Cardiac fibroblast (primary cell): ENCODE results near the gene JMJD1C.
"Not testable (repeated sequence)": the region's sequence is repeated elsewhere in the genome, so short reads cannot be mapped to it uniquely, and the experiment has no call there.

ENCODE experiments used
- DNase-seq, 2 donors: peaks; one replicate each; pipeline versions ENCODE4 v3.0.0 to v3.0.0-alpha.2; 2010; ENCODE audit warnings: low read depth in 2 of 2
- H3K4me3 ChIP-seq, 2 donors: replicated peaks in 1 of 2; 1 replicate in 1 of 2; 2 replicates in 1 of 2; pipeline ENCODE4 v1.5.1; 2011; ENCODE audit warnings: low read depth in 2 of 2, low read length in 2 of 2, mild to moderate bottlenecking in 2 of 2, moderate library complexity in 1 of 2
- TF ChIP-seq, protein P1 (sequence below): IDR thresholded peaks from one replicate; pipeline ENCODE4 v1.5.1; 2011; ENCODE audit warnings: low read depth, mild to moderate bottlenecking, low read length, inconsistent platforms

JMJD1C gene

DNA sequence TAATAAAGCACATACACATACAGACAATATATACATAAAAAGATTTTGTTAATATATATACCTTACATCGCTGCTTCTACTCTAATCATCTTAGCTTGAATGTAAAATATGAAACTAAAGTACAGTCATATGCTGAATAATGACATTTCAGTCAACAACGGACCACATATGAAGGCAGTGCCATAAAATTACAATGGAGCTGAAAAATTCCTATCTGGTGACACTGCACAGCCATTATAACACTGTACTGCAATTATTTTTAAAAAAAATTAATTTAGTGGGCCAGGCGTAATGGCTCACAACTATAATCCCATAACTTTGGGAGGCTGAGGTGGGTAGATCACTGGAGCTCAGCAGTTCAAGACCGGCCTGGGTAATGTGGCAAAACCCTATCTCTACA lies 122.3 kb downstream of the JMJD1C start:
- H3K4me3 ChIP-seq: no peak overlapping the region
- no peak for DNase-seq
- TF ChIP-seq, protein P1, sequence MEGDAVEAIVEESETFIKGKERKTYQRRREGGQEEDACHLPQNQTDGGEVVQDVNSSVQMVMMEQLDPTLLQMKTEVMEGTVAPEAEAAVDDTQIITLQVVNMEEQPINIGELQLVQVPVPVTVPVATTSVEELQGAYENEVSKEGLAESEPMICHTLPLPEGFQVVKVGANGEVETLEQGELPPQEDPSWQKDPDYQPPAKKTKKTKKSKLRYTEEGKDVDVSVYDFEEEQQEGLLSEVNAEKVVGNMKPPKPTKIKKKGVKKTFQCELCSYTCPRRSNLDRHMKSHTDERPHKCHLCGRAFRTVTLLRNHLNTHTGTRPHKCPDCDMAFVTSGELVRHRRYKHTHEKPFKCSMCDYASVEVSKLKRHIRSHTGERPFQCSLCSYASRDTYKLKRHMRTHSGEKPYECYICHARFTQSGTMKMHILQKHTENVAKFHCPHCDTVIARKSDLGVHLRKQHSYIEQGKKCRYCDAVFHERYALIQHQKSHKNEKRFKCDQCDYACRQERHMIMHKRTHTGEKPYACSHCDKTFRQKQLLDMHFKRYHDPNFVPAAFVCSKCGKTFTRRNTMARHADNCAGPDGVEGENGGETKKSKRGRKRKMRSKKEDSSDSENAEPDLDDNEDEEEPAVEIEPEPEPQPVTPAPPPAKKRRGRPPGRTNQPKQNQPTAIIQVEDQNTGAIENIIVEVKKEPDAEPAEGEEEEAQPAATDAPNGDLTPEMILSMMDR: no peak

DNA sequence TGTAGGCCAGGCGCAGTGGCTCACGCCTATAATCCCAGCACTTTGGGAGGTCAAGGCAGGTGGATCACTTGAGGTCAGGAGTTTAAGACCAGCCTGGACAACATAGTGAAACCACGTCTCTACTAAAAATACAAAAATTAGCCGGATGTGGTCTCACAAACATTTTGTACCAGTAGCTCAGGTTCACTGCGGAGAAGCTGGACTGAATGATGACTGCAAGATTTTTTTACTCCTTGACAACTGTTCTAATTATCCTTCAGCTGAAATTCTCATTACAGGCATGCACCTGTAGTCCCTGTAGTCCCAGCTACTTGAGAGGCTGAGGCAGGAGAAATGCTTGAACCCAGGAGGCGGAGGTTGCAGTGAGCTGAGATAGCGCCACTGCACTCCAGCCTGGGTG lies 126.1 kb downstream of the JMJD1C start:
- not testable (repeated sequence) for H3K4me3 ChIP-seq, DNase-seq

DNA sequence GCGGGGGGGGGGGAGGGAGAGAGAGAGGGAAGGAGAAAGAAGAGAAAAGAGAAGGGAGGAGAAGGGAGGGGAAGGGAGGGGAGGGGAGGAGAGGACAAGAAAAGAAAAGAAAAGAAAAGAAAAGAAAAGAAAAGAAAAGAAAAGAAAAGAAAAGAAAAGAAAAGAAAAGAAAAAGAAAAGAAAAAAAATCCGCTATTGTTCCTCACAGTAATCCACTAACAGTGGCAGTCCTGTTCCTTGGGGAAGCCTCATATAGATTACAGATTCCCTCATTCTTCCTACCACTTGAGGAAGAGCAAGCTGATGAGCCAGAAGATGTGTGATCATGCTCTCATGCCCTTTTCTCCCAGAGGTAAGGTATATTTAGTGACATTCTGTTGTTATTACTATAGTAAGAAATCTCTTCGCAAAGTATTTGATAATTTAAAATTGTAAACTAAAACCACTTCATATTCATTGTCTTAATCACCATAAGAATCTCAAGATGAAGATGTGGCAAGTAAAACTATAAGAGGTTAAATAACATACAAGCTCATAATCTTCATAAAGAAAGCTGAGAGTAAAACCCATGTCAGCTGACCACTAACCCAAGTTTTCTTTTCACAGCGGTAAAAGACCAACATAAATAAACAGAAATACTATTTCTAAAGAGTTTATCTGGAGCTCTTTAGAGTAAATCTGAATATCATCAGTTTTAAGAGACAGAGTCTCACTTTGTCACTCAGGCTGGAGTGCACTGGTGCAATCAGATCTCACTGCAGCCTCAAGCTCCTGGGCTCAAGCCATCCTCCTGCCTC lies 128.1 kb downstream of the JMJD1C start:
- H3K4me3 ChIP-seq: no peak overlapping the region
- TF ChIP-seq, protein P1: no peak
- DNase-seq: no peak

GRCh38 chr10:63331586-63331985 lies 134.2 kb downstream of the JMJD1C start:
- TF ChIP-seq, protein P1: no peak
- H3K4me3 ChIP-seq: no peak overlapping the region
- peak; percentile 10 to 36 for DNase-seq

GRCh38 chr10:63324495-63324854 lies 141.3 kb downstream of the JMJD1C start:
- TF ChIP-seq, protein P1: no peak
- H3K4me3 ChIP-seq: no peak overlapping the region
- no peak for DNase-seq

DNA sequence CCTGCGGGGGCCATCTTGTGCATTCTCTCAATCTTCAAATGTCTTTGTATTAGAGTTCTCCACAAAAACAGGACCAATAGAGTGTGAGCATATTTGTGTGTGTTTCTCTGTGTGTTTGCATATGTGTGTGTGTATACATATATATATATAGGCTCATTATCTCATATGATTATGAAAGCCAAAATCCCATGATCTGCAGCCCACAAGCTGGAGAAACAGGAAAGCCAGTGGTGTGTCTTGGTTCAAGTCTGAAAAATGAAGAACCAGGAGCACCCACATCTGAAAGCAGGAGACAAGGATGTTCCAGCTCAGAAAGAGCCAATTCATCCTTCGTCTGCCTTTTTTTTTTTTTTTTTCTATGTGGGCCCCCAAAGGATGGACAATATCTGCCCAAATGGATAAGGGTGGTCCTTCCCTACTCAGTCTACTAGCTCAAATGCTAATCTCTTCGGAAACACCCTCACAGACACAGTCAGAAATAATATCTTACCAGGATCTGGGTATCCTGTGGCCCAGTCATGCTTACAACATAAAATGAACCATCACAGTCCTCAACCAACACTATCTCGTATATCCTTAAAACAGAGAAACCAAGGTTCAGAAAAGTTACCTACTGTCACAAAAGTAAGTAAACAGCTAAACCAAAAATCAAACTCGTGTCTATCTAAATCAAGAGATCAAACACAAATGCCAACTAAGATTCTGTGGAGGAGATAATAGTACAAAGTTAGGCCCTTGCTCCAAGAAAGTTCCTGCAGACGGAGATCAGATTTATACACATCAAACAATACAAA lies 141.9 kb downstream of the JMJD1C start:
- H3K4me3 ChIP-seq: no peak overlapping the region
- DNase-seq: no peak
- TF ChIP-seq, protein P1: no peak

GRCh38 chr10:63320683-63321082 lies 145.1 kb downstream of the JMJD1C start:
- TF ChIP-seq, protein P1: no peak
- no peak for DNase-seq
- no peak overlapping the region for H3K4me3 ChIP-seq
